Breast epithelium (tissue), 4 donors: Measurements from ENCODE around the gene FAM216B. TPM values are rescaled to one million over a fixed set of nuclear protein-coding genes. Genes with fewer than 3 reads are reported as not detected.
A peak's percentile ranks its signal among the peaks of the same experiment; 100 is the strongest.

Source experiments
- DNase-seq, 2 donors: peaks; one replicate each; pipeline ENCODE4 v3.0.0-alpha.2; 2019; ENCODE audit warnings: low spot score in 2 of 2
- H3K27ac ChIP-seq, 2 donors: fragments of 200-600 bp; sonication (generic) in 1 of 2; one replicate each; pipeline ENCODE4 v1.5.1; 2016 to 2019; ENCODE audit warnings: mild to moderate bottlenecking in 1 of 2
- H3K27me3 ChIP-seq, 2 donors: fragments of 200-600 bp; sonication (generic) in 1 of 2; one replicate each; pipeline versions ENCODE4 v1.5.1 to v1.6.0; 2017 to 2019; ENCODE audit warnings: control low read depth in 1 of 2, mild to moderate bottlenecking in 1 of 2
- H3K36me3 ChIP-seq: fragments of 200-600 bp; one replicate; pipeline ENCODE4 v1.5.1; 2019
- H3K4me1 ChIP-seq, 2 donors: fragments of 200-600 bp; sonication (generic); one replicate each; pipeline ENCODE4 v1.5.1; 2016 to 2019; ENCODE audit warnings: control low read depth in 1 of 2
- H3K4me3 ChIP-seq, 3 donors: fragments of 200-600 bp; sonication (generic); 1 replicate in 2 of 3; 2 replicates in 1 of 3; pipeline ENCODE4 v1.5.1; 2016 to 2019; ENCODE audit warnings: mild to moderate bottlenecking in 3 of 3, moderate library complexity in 2 of 3
- H3K9me3 ChIP-seq, 2 donors: fragments of 200-600 bp; sonication (generic) in 1 of 2; one replicate each; pipeline ENCODE4 v1.5.1; 2016 to 2019; ENCODE audit warnings: control low read depth in 1 of 2
- POLR2A ChIP-seq: fragments of 450-650 bp; IDR thresholded peaks from one replicate; pipeline ENCODE4 v1.6.1; 2016; ENCODE audit warnings: antibody characterized with exemption, mild to moderate bottlenecking, moderate library complexity
- POLR2AphosphoS5 ChIP-seq, 3 donors: sonication (generic); formaldehyde crosslinking; IDR thresholded peaks; one replicate each; pipeline ENCODE4 v1.6.1; 2017; ENCODE audit warnings: antibody characterized with exemption in 3 of 3
- intact Hi-C: fragments of 100-400 bp; cut with DNase I; formaldehyde crosslinking; loops from one replicate; pipeline ENCODE4 v1.15.1; 2023; ENCODE audit warnings: low total_unique reads
- total RNA-seq, 3 donors: library from RNA; depleted of rRNA; stranded (reverse); fragments of >200 nt; gene quantifications; one replicate each; pipeline ENCODE4 v1.1.0, GENCODE V29; 2016
- TF ChIP-seq, protein P1 (sequence below), 3 donors: fragments of 450-650 bp; IDR thresholded peaks; one replicate each; pipeline ENCODE4 v1.5.1; 2016 to 2017; ENCODE audit warnings: antibody characterized with exemption in 3 of 3, mild to moderate bottlenecking in 3 of 3, moderate library complexity in 3 of 3

FAM216B gene
- total RNA-seq, 3 donors from 2014 or later: not detected

GRCh38 chr13:42820451-42820850 lies 39.1 kb downstream of the FAM216B start:
- Histone ChIP-seq H3K4me3 (no peak overlapping the region), H3K9me3 (peaks cover 0 to 5% of the 10 kb centered on the region in 2 donors), H3K27ac (no peak overlapping the region), H3K4me1 (no peaks in the 10 kb centered on the region), H3K27me3 (no peaks in the 10 kb centered on the region), H3K36me3 (no peaks in the 10 kb centered on the region)
- DNase-seq: no peak
- TF ChIP-seq POLR2A (no peak), POLR2AphosphoS5 (IDR thresholded peaks at IDR 0.05) (no peak)
- TF ChIP-seq, protein P1, sequence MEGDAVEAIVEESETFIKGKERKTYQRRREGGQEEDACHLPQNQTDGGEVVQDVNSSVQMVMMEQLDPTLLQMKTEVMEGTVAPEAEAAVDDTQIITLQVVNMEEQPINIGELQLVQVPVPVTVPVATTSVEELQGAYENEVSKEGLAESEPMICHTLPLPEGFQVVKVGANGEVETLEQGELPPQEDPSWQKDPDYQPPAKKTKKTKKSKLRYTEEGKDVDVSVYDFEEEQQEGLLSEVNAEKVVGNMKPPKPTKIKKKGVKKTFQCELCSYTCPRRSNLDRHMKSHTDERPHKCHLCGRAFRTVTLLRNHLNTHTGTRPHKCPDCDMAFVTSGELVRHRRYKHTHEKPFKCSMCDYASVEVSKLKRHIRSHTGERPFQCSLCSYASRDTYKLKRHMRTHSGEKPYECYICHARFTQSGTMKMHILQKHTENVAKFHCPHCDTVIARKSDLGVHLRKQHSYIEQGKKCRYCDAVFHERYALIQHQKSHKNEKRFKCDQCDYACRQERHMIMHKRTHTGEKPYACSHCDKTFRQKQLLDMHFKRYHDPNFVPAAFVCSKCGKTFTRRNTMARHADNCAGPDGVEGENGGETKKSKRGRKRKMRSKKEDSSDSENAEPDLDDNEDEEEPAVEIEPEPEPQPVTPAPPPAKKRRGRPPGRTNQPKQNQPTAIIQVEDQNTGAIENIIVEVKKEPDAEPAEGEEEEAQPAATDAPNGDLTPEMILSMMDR (IDR thresholded peaks at IDR 0.05): no peak
- intact Hi-C loops: no loop called here

DNA sequence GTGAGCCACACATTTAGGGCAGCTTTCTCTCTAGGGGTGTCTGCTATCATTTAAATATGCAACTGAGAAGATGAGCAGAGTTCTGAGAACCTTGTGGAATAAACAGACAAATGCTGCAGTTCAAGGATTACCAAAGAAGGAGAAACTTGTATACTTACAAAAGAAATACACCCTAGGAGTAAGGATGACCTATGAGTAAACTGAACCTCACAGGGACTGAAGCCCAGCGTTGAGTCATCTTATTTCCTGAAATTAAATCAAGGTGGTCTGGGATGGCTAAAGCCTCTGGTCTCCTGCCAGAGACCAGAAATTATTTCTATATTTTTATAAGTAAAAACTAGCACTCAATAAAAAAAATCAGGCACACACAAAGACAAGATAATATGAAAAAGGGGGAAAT lies 40.1 kb downstream of the FAM216B start:
- intact Hi-C loops: no loop called here
- Histone ChIP-seq H3K4me1 (no peaks in the 10 kb centered on the region), H3K9me3 (peaks cover 0 to 5% of the 10 kb centered on the region in 2 donors), H3K4me3 (no peak overlapping the region), H3K27me3 (no peaks in the 10 kb centered on the region), H3K27ac (no peak overlapping the region), H3K36me3 (no peaks in the 10 kb centered on the region)
- TF ChIP-seq POLR2AphosphoS5 (IDR thresholded peaks at IDR 0.05) (no peak), POLR2A (no peak)
- TF ChIP-seq, protein P1 (IDR thresholded peaks at IDR 0.05): no peak
- no peak for DNase-seq

GRCh38 chr13:42832341-42833096 lies 51.1 kb downstream of the FAM216B start:
- Histone ChIP-seq H3K36me3 (no peaks in the 10 kb centered on the region), H3K9me3 (no peaks in the 10 kb centered on the region), H3K4me3 (no peak overlapping the region), H3K4me1 (no peaks in the 10 kb centered on the region), H3K27ac (peak overlapping the region in 1 of 2 donors; percentile 52), H3K27me3 (no peaks in the 10 kb centered on the region)
- intact Hi-C loops: no loop called here
- TF ChIP-seq POLR2AphosphoS5 (IDR thresholded peaks at IDR 0.05) (no peak), POLR2A (no peak)
- TF ChIP-seq, protein P1 (IDR thresholded peaks at IDR 0.05): no peak
- no peak for DNase-seq

DNA sequence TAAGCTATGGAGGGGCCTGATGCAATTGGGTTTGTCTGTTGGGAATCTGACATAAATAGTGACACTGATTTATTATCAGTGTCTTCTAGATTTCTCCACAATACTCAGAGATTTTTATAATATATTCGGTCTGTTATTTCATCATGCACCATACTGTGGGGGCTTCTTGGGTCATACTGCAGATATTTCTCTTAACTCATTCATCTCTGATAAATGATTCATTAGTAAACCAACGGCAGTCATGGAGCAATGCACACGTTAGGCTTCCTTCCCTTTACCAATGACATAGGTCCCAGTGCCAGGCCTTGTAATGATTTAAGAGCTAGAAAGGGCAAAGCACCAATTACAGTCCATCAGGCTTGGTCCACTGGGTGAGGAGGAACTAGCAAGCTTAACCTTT lies 53.6 kb downstream of the FAM216B start:
- TF ChIP-seq, protein P1 (IDR thresholded peaks at IDR 0.05): no peak
- no peak for TF ChIP-seq POLR2A
- no peak for TF ChIP-seq POLR2AphosphoS5 (IDR thresholded peaks at IDR 0.05)
- Histone ChIP-seq H3K9me3 (no peaks in the 10 kb centered on the region), H3K4me1 (no peaks in the 10 kb centered on the region), H3K27me3 (no peaks in the 10 kb centered on the region), H3K36me3 (no peaks in the 10 kb centered on the region), H3K4me3 (no peak overlapping the region), H3K27ac (no peak overlapping the region)
- no peak for DNase-seq
- intact Hi-C loops: no loop called here

DNA sequence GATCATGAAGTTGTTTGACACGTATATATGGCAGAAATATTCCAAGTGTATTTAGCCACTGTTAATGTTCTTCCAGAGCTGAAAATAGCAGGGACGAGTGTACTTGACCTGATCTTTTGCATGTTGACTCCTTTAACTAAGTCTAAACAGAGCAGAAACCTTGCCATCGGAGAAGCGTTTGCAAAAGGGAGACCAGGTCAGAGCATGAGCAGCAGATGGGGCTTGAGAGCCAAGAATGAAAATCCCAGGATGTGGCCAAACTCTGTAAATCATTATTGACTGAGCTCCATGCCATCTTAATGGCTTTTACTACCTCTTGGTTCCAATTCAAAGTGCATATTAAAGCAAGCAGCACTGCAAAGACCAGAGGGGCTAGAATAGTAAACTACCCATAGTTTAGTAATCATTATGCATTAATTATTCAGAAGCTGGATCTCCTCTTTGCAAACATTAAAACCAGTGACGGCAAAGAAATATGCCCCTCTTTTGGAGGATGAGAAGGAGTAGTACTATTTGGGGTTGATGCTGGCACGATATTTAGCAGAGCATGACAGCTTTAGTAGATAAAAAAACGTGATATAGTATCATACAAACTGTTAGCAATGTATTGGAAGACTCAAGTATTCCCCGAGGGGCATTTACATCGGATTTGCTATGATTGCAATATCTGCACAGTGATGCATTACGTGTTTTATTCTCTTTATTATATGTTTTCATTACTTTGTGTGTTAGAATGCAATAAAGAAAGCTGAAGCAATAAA lies 55.7 kb downstream of the FAM216B start:
- Histone ChIP-seq H3K27ac (no peak overlapping the region), H3K27me3 (no peaks in the 10 kb centered on the region), H3K36me3 (no peaks in the 10 kb centered on the region), H3K4me1 (no peaks in the 10 kb centered on the region), H3K9me3 (no peaks in the 10 kb centered on the region), H3K4me3 (no peak overlapping the region)
- intact Hi-C loops: no loop called here
- no peak for DNase-seq
- TF ChIP-seq POLR2A (no peak), POLR2AphosphoS5 (IDR thresholded peaks at IDR 0.05) (no peak)
- TF ChIP-seq, protein P1 (IDR thresholded peaks at IDR 0.05): peak in 1 of 3 donors; percentile 14
